GM21515 (cell line): ENCODE data around the gene SPCS1.
"Not testable (repeated sequence)": the region's sequence is repeated elsewhere in the genome, so short reads cannot be mapped to it uniquely, and the experiment has no call there.

Experiments
- ATAC-seq: cut with Tn5 transposase; IDR thresholded peaks from one replicate; pipeline ENCODE4 v1.9.1; 2021; ENCODE audit not compliant: unreplicated experiment

The SPCS1 gene

GRCh38 chr3:52728753-52729152 is 22.8 kb downstream of the SPCS1 start:
- ATAC-seq = not testable (repeated sequence)

GRCh38 chr3:52730681-52731080 is 24.8 kb downstream of the SPCS1 start:
- no peak for ATAC-seq

- no peak for ATAC-seq
Measured at GRCh38 chr3:52731590-52731989, 25.7 kb downstream of the SPCS1 start.

- no peak for ATAC-seq
Measured at GRCh38 chr3:52733256-52733891, 27.5 kb downstream of the SPCS1 start.

- no peak for ATAC-seq
Measured at GRCh38 chr3:52739730-52740129, 33.8 kb downstream of the SPCS1 start.

GRCh38 chr3:52742418-52743041 is 36.6 kb downstream of the SPCS1 start:
- no peak for ATAC-seq

GRCh38 chr3:52743152-52743551 is 37.2 kb downstream of the SPCS1 start:
- no peak for ATAC-seq

- ATAC-seq = no peak
Measured at GRCh38 chr3:52743721-52744120, 37.8 kb downstream of the SPCS1 start.

- no peak for ATAC-seq
Measured at GRCh38 chr3:52752045-52752660, 46.2 kb downstream of the SPCS1 start.

- no peak for ATAC-seq
Measured at GRCh38 chr3:52754373-52754772, 48.5 kb downstream of the SPCS1 start.

GRCh38 chr3:52756141-52756540 is 50.2 kb downstream of the SPCS1 start:
- no peak for ATAC-seq
